ENCODE data around the gene MORC1.

- TF ChIP-seq CTCF (IDR thresholded peaks at IDR 0.05) (no peak), POLR2A (IDR thresholded peaks at IDR 0.05) (no peak), EP300 (IDR thresholded peaks at IDR 0.05) (no peak)
Observed at GRCh38 chr3:109025896-109026295, 92.0 kb downstream of the MORC1 start.

Measured in tibial nerve (tissue), 4 donors.